HEK293 (cell line): ENCODE measurements around the gene PUS7.

ENCODE experiments used
- CTCF ChIA-PET: fragments of 350-600 bp; formaldehyde crosslinking; extraction: SDS; loops from one replicate; lab custom pipeline; 2021; ENCODE audit warnings: antibody characterized with exemption; lab: Yijun Ruan, JAX
- POLR2A ChIA-PET: fragments of 300-600 bp; formaldehyde crosslinking; extraction: SDS; loops from one replicate; lab custom pipeline; 2020; ENCODE audit warnings: antibody characterized with exemption, inconsistent platforms; lab: Yijun Ruan, JAX
- H3K27ac ChIP-seq: fragments of 200-500 bp; sonication (Bioruptor generic); 2 replicates; pipeline ENCODE4 v1.5.1; 2014; ENCODE audit warnings: low read depth, low read length, control low read depth, inconsistent platforms; ENCODE audit errors: extremely low read depth
- H3K36me3 ChIP-seq, 2 experiments: fragments of 200-500 bp in 1 of 2; sonication (Bioruptor generic) in 1 of 2; 1 replicate in 1 of 2; 2 replicates in 1 of 2; pipeline ENCODE4 v1.5.1; 2014 to 2017; ENCODE audit warnings: inconsistent platforms in 2 of 2, low read length in 2 of 2; ENCODE audit not compliant: control insufficient read depth in 2 of 2, insufficient read depth in 1 of 2
- H3K4me1 ChIP-seq: fragments of 200-500 bp; sonication (Bioruptor generic); 2 replicates; pipeline ENCODE4 v1.5.1; 2014; ENCODE audit warnings: mild to moderate bottlenecking, low read length, inconsistent platforms; ENCODE audit not compliant: control insufficient read depth, insufficient read depth
- H3K4me3 ChIP-seq: 2 replicates; pipeline ENCODE4 v1.5.1; 2011; ENCODE audit warnings: low read depth, mild to moderate bottlenecking, control low read depth, low read length, moderate library complexity
- H3K9me3 ChIP-seq: fragments of 200-500 bp; sonication (Bioruptor generic); 2 replicates; pipeline ENCODE4 v1.5.1; 2014; ENCODE audit warnings: low read depth, low read length, inconsistent platforms; ENCODE audit not compliant: control insufficient read depth, insufficient read depth
- IKZF3 ChIP-seq: fragments of 450-650 bp; IDR thresholded peaks from 2 replicates; pipeline ENCODE4 v1.5.0; 2018; ENCODE audit warnings: missing biosample characterization, mild to moderate bottlenecking, missing genetic modification characterization, moderate library complexity
- KLF1 ChIP-seq: fragments of 450-650 bp; formaldehyde crosslinking; IDR thresholded peaks from 2 replicates; pipeline ENCODE4 v1.5.1; 2016; ENCODE audit warnings: missing biosample characterization, missing genetic modification characterization
- KLF10 ChIP-seq: fragments of 450-650 bp; IDR thresholded peaks from 2 replicates; pipeline ENCODE4 v1.5.1; 2018; ENCODE audit warnings: missing biosample characterization, mild to moderate bottlenecking, missing genetic modification characterization
- ZBTB26 ChIP-seq: fragments of 450-650 bp; formaldehyde crosslinking; optimal IDR thresholded peaks from 2 replicates; pipeline ENCODE3; 2016; ENCODE audit warnings: missing biosample characterization, mild to moderate bottlenecking, missing genetic modification characterization
- ZIC2 ChIP-seq: fragments of 450-650 bp; formaldehyde crosslinking; IDR thresholded peaks from 2 replicates; pipeline ENCODE4 v1.5.1; 2016; ENCODE audit warnings: missing biosample characterization, missing genetic modification characterization
- ZNF184 ChIP-seq: fragments of 450-650 bp; IDR thresholded peaks from 2 replicates; pipeline ENCODE4 v1.5.1; 2018; ENCODE audit warnings: missing biosample characterization, mild to moderate bottlenecking, missing genetic modification characterization
- ZNF2 ChIP-seq: fragments of 450-650 bp; formaldehyde crosslinking; IDR thresholded peaks from 2 replicates; pipeline ENCODE4 v1.5.1; 2016; ENCODE audit warnings: missing biosample characterization, missing genetic modification characterization
- ZNF202 ChIP-seq: fragments of 450-650 bp; formaldehyde crosslinking; IDR thresholded peaks from 2 replicates; pipeline ENCODE4 v1.5.1; 2016; ENCODE audit warnings: missing biosample characterization, missing genetic modification characterization, borderline replicate concordance
- ZNF280C ChIP-seq: fragments of 450-650 bp; formaldehyde crosslinking; IDR thresholded peaks from 2 replicates; pipeline ENCODE4 v1.5.1; 2016; ENCODE audit warnings: missing biosample characterization, missing genetic modification characterization
- ZNF324 ChIP-seq: fragments of 450-650 bp; formaldehyde crosslinking; IDR thresholded peaks from 2 replicates; pipeline ENCODE4 v1.5.1; 2016; ENCODE audit warnings: missing biosample characterization, missing genetic modification characterization
- ZNF423 ChIP-seq: fragments of 450-650 bp; formaldehyde crosslinking; IDR thresholded peaks from 2 replicates; pipeline ENCODE4 v1.5.1; 2016; ENCODE audit warnings: missing biosample characterization, missing genetic modification characterization
- ZNF548 ChIP-seq: fragments of 450-650 bp; formaldehyde crosslinking; IDR thresholded peaks from 2 replicates; pipeline ENCODE4 v1.5.1; 2016; ENCODE audit warnings: missing biosample characterization, missing genetic modification characterization
- ZNF549 ChIP-seq: fragments of 450-650 bp; IDR thresholded peaks from 2 replicates; pipeline ENCODE4 v1.5.1; 2018; ENCODE audit warnings: missing biosample characterization, missing genetic modification characterization, mild to moderate bottlenecking, inconsistent platforms, moderate library complexity
- ZNF596 ChIP-seq: fragments of 450-650 bp; IDR thresholded peaks from 2 replicates; pipeline ENCODE4 v1.5.0; 2018; ENCODE audit warnings: missing biosample characterization, mild to moderate bottlenecking, missing genetic modification characterization, moderate library complexity
- ZNF610 ChIP-seq: fragments of 450-650 bp; formaldehyde crosslinking; IDR thresholded peaks from 2 replicates; pipeline ENCODE4 v1.5.1; 2016; ENCODE audit warnings: missing biosample characterization, missing genetic modification characterization, borderline replicate concordance
- ZNF677 ChIP-seq: fragments of 450-650 bp; IDR thresholded peaks from 2 replicates; pipeline ENCODE4 v1.5.0; 2018; ENCODE audit warnings: missing biosample characterization, mild to moderate bottlenecking, missing genetic modification characterization, moderate library complexity
- ZNF76 ChIP-seq: fragments of 450-650 bp; formaldehyde crosslinking; IDR thresholded peaks from 2 replicates; pipeline ENCODE4; 2016; ENCODE audit warnings: low read depth, missing biosample characterization, missing genetic modification characterization, borderline replicate concordance
- TF ChIP-seq, protein P1 (sequence below): fragments of 450-650 bp; formaldehyde crosslinking; IDR thresholded peaks from 2 replicates; pipeline ENCODE4 v1.5.1; 2016; ENCODE audit warnings: missing biosample characterization, missing genetic modification characterization
- TF ChIP-seq, protein P2 (sequence below): fragments of 450-650 bp; formaldehyde crosslinking; IDR thresholded peaks from 2 replicates; pipeline ENCODE4 v1.5.1; 2016; ENCODE audit warnings: missing biosample characterization, missing genetic modification characterization
- TF ChIP-seq, protein P3 (sequence below): fragments of 450-650 bp; formaldehyde crosslinking; conservative IDR thresholded peaks from 2 replicates; pipeline ENCODE4 v1.5.1; 2016; ENCODE audit warnings: low read depth, missing biosample characterization, missing genetic modification characterization

PUS7 gene, protein sequence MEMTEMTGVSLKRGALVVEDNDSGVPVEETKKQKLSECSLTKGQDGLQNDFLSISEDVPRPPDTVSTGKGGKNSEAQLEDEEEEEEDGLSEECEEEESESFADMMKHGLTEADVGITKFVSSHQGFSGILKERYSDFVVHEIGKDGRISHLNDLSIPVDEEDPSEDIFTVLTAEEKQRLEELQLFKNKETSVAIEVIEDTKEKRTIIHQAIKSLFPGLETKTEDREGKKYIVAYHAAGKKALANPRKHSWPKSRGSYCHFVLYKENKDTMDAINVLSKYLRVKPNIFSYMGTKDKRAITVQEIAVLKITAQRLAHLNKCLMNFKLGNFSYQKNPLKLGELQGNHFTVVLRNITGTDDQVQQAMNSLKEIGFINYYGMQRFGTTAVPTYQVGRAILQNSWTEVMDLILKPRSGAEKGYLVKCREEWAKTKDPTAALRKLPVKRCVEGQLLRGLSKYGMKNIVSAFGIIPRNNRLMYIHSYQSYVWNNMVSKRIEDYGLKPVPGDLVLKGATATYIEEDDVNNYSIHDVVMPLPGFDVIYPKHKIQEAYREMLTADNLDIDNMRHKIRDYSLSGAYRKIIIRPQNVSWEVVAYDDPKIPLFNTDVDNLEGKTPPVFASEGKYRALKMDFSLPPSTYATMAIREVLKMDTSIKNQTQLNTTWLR

GRCh38 chr7:105521717-105522463, at the start of gene PUS7:
Gene PUS7 (minus strand): TSS chr7:105522271. CDS start chr7:105508512, 13,759 bp downstream.
- Histone ChIP-seq H3K4me1 (peaks cover 2% of the 10 kb centered on the region; the same call in 1 of the 2 replicates), H3K4me3 (peak within 1 kb of the TSS; percentile 73), H3K27ac (peak within 1 kb of the TSS; percentile 81), H3K9me3 (no peaks in the 10 kb centered on the region), H3K36me3 (peaks cover 3 to 15% of the 10 kb centered on the region in 2 experiments; a peak in 2 of 3 replicates)
- ChIA-PET POLR2A (interaction anchor here (0.9 kb wide), 1 partner anchor 10 kb away, joined by 3 read pairs; the partner anchor contains the start of gene RINT1), CTCF (no interaction called here)
- TF ChIP-seq KLF1 (tag by site-specific recombination) (peak; percentile 28; the same call in 1 of the 2 replicates), ZBTB26 (tag by site-specific recombination) (peak; percentile 74), ZNF610 (tag by site-specific recombination) (0 out of 2 replicates have a peak, but pooled peaks have one; percentile 41), ZNF324 (tag by site-specific recombination) (no peak), ZNF76 (tag by site-specific recombination) (peak; percentile 71; the same call in 1 of the 2 replicates), IKZF3 (tag by site-specific recombination) (peak; percentile 64), ZNF549 (tag by site-specific recombination) (no peak), ZIC2 (tag by site-specific recombination) (peak; percentile 35; the same call in 1 of the 2 replicates), ZNF596 (tag by site-specific recombination) (peak; percentile 37; the same call in 1 of the 2 replicates), ZNF2 (peak; percentile 6; the same call in 1 of the 2 replicates), ZNF184 (tag by site-specific recombination) (0 out of 2 replicates have a peak, but pooled peaks have one; percentile 14), KLF10 (tag by site-specific recombination) (peak; percentile 64; the same call in 1 of the 2 replicates), ZNF548 (tag by site-specific recombination) (no peak), ZNF423 (tag by site-specific recombination) (no peak), ZNF677 (tag by site-specific recombination) (0 out of 2 replicates have a peak, but pooled peaks have one; percentile 26), ZNF280C (tag by site-specific recombination) (no peak), ZNF202 (no peak)
- TF ChIP-seq, protein P1, sequence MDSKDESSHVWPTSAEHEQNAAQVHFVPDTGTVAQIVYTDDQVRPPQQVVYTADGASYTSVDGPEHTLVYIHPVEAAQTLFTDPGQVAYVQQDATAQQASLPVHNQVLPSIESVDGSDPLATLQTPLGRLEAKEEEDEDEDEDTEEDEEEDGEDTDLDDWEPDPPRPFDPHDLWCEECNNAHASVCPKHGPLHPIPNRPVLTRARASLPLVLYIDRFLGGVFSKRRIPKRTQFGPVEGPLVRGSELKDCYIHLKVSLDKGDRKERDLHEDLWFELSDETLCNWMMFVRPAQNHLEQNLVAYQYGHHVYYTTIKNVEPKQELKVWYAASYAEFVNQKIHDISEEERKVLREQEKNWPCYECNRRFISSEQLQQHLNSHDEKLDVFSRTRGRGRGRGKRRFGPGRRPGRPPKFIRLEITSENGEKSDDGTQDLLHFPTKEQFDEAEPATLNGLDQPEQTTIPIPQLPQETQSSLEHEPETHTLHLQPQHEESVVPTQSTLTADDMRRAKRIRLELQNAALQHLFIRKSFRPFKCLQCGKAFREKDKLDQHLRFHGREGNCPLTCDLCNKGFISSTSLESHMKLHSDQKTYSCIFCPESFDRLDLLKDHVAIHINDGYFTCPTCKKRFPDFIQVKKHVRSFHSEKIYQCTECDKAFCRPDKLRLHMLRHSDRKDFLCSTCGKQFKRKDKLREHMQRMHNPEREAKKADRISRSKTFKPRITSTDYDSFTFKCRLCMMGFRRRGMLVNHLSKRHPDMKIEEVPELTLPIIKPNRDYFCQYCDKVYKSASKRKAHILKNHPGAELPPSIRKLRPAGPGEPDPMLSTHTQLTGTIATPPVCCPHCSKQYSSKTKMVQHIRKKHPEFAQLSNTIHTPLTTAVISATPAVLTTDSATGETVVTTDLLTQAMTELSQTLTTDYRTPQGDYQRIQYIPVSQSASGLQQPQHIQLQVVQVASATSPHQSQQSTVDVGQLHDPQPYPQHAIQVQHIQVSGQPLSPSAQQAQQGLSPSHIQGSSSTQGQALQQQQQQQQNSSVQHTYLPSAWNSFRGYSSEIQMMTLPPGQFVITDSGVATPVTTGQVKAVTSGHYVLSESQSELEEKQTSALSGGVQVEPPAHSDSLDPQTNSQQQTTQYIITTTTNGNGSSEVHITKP (tag by site-specific recombination) = peak; percentile 51; the same call in 1 of the 2 replicates
- TF ChIP-seq, protein P2, sequence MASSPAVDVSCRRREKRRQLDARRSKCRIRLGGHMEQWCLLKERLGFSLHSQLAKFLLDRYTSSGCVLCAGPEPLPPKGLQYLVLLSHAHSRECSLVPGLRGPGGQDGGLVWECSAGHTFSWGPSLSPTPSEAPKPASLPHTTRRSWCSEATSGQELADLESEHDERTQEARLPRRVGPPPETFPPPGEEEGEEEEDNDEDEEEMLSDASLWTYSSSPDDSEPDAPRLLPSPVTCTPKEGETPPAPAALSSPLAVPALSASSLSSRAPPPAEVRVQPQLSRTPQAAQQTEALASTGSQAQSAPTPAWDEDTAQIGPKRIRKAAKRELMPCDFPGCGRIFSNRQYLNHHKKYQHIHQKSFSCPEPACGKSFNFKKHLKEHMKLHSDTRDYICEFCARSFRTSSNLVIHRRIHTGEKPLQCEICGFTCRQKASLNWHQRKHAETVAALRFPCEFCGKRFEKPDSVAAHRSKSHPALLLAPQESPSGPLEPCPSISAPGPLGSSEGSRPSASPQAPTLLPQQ = peak; percentile 77; the same call in 1 of the 2 replicates
- TF ChIP-seq, protein P3, sequence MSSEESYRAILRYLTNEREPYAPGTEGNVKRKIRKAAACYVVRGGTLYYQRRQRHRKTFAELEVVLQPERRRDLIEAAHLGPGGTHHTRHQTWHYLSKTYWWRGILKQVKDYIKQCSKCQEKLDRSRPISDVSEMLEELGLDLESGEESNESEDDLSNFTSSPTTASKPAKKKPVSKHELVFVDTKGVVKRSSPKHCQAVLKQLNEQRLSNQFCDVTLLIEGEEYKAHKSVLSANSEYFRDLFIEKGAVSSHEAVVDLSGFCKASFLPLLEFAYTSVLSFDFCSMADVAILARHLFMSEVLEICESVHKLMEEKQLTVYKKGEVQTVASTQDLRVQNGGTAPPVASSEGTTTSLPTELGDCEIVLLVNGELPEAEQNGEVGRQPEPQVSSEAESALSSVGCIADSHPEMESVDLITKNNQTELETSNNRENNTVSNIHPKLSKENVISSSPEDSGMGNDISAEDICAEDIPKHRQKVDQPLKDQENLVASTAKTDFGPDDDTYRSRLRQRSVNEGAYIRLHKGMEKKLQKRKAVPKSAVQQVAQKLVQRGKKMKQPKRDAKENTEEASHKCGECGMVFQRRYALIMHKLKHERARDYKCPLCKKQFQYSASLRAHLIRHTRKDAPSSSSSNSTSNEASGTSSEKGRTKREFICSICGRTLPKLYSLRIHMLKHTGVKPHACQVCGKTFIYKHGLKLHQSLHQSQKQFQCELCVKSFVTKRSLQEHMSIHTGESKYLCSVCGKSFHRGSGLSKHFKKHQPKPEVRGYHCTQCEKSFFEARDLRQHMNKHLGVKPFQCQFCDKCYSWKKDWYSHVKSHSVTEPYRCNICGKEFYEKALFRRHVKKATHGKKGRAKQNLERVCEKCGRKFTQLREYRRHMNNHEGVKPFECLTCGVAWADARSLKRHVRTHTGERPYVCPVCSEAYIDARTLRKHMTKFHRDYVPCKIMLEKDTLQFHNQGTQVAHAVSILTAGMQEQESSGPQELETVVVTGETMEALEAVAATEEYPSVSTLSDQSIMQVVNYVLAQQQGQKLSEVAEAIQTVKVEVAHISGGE (tag by site-specific recombination) = peak; percentile 37
